GM18499 (cell line): ENCODE measurements around the gene MRPL10.
"Not testable (repeated sequence)": the region's sequence is repeated elsewhere in the genome, so short reads cannot be mapped to it uniquely, and the experiment has no call there.

Experiments
- ATAC-seq: cut with Tn5 transposase; IDR thresholded peaks from one replicate; pipeline ENCODE4 v1.9.1; 2021; ENCODE audit warnings: moderate number of reproducible peaks; ENCODE audit not compliant: insufficient read depth, unreplicated experiment

The MRPL10 gene

DNA sequence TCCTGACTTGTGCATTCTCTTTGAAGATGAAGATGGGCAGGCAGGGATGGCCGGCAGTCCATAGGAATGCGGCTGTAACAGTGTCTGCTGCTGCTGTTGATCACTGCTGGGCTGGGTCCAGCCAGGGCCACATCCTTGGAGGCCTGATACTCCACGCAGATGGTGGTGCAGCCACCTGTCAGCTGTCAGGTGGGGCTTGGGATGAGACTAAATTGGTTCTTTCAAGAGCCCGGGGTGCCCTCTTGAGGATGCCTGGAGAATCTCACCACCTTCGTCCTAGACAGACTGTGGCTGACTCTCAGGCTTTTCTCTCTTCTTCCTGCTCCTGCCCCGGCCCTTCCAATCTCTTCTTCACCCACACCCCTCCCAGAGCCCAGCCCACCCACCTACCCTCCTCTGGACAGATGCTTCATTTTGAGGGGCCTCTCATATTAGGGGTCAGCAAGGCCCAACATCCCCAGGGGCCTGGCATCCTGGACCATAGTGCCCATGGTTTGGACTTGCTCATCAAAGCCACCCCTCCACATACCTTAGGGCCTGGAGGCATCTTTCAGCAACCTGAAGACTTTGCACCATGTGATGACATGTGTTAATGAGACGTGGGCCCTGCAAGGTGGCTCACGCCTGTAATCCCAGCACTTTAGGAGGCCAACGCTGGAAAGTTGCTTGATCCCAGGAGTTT, 28.9 kb downstream of the MRPL10 start:
- no peak for ATAC-seq

DNA sequence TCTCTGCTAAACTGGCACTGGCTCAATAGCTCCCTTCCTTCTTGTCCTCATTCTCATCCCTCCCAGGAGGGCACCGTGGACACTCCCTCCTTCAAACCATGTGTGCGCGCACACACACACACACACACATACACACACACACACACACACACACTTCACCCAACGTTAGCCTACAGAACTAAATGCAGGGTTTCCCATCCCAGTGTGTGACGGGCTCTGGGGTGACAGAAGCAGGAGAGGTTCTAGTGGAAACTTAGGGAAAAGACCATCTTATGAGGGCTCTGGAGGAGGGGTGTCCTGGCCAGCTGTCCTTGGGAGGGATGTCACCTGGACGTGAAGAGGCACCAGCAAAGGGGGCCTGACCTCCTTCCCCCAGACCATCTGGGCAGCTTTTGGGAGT, 29.4 kb downstream of the MRPL10 start:
- ATAC-seq = no peak

DNA sequence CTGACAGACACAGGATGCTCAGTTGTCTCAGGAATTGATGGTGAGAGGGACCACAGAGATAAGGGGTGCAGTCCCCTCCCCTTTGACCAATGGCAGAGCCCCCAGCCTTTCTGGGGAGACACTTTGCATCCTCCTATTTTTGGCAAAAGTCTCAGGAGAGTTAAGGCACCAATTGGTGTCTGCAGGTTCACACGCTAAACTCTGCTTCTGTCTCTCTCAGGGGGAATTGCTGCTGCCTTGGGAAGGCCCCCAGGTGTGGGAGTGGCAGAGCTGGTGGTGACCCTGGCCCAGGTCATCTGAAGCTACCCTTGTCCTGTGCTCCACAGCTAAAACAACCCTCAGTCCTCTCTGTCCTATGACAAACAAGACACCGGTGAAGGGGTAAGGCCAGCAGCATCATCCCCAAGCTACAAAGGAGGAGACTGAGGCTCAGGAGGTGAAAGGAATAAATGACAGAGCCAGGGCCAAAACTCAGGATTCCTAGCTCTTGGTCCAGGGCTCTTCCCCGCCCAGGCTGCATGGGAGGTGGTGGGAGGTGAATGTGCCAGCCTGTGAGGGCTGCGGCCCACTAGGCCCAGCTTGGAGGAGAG, 30.1 kb downstream of the MRPL10 start:
- no peak for ATAC-seq

DNA sequence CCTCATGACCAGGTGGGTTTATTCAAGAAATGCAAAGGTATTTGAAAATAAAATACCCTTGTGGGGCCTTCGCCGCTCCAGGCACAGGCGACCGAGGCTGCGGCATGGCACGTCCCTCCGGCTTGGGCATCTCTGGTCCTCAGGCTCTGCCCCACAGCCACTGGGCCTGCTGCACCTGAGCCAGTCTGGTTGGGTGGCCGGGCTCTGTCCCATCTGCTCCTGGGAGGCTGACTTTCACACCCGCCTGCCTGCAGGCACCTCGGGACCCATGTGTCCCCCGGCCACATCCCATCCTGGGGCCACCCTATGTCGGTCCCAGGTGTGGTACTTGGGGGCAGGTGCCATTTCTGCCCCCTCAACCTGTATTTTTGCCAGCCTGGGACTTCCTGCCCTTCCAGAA, 30.7 kb downstream of the MRPL10 start:
- no peak for ATAC-seq

DNA sequence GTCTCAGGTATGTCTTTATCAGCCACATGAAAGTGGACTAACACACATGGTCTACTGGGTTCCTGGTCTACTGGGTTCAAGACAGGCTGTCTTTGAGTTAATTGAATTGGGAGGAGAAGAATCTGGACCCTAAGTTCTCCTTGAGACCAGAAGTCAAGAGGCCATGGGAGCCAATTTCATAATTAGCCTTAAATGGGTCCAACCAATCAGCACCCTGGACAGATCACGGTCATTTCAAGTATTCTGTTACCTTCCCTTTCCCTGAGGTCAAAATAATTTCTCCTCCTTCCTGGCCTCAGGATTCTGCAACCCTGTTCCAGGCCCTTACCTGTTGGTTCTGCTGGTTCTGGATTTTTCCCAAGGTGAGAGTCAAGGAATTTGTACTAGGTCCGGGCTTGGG, 33.5 kb downstream of the MRPL10 start:
- ATAC-seq = no peak

DNA sequence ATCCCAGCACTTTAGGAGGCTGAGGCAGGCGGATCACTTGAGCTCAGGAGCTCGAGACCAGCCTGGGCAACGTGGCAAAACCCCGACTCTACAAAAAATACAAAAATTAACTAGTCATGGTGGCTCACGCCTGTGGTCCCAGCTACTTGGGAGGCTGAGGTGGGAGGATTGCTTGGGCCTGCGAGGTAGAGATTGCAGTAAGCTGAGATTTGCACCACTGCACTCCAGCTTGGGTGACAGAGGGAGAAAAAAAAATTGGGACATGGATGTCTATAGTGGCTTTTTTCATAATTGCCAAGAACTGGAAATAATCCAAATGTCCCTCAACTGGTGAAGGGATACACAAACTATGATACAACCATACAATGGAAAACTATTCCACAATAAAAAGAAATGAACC, 38.4 kb downstream of the MRPL10 start:
- ATAC-seq = no peak

DNA sequence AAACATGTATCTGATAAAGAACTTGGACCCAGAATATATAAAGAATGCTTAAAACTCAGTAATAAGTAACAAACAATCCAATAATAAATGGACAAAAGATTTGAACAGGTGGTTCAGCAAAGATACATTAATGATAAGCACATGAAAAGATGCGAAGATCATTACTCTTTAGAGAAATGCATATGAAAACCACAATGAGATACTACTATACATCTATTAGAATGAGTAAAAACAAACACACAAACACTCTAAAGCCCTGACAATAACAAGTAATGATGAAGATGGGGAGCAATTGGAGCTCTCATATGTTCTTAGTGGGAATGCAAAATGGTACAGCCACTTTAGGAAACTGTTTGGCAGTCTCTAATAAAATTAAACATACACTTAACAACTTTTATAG, 38.9 kb downstream of the MRPL10 start:
- no peak for ATAC-seq

DNA sequence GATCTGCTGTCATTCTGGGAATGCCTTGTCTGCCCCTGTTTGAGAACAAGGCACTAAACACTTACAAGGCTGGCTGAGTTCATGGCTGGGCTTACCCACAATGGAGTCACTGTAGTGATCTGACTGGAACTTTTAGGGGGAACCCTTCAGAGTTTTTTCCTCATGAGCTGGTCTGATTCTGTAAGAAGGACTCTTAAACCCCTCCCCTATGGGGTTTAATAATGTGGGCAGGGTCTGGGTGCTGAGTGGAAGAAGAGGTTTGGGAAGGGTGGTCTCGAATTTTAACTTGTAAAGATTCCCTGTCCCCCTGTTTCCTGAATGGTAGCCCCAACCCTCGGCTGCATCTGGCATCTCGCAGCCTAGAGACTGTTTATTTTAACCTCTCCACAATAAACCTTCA, 40.3 kb downstream of the MRPL10 start:
- no peak for ATAC-seq

DNA sequence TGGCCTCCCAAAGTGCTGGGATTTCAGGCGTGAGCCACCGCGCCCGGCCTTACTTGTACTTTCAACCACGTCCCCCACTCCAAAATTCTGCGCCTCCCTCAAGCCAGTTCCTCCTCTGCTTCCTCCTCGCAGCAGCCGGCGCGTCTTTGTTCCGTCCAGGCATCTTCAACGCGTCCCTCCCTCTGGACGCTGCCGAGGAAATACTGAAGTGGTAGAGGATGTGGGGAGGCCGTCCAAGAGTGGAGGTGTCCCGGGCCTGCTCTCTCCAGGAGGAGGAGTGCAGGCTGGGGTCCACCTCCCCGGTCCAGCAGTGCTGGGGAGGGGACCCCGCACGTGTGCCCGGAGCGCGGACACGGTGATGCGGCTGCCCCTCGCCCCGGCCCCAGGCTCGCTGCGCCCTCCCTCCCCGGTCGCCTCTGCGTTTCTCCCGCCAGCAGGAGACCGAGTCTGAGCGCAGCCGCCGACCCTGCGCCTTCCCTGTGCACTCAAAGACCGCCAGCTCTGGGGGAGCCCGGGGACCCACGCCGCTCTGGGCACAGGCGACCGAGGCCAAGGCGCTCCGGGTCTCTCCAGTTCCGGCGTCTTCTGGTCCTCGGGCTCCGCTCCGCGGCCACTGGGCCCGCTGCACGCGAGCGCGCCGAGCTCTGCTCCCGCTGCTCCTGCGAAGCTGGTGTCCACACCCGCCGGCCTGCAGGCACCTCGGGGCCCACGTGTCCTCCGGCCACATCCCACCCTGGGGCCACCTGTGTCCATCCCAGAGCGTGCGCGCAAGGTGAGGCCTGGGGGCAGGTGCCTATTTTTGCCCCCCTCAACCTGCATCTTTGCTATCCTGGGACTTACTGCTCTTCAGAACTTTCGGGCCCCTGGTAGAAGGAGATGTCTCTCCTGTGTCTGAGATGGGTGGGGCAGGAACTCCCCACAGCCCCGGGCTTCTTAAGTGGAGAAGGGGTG, 41.5 kb downstream of the MRPL10 start:
- no peak for ATAC-seq

DNA sequence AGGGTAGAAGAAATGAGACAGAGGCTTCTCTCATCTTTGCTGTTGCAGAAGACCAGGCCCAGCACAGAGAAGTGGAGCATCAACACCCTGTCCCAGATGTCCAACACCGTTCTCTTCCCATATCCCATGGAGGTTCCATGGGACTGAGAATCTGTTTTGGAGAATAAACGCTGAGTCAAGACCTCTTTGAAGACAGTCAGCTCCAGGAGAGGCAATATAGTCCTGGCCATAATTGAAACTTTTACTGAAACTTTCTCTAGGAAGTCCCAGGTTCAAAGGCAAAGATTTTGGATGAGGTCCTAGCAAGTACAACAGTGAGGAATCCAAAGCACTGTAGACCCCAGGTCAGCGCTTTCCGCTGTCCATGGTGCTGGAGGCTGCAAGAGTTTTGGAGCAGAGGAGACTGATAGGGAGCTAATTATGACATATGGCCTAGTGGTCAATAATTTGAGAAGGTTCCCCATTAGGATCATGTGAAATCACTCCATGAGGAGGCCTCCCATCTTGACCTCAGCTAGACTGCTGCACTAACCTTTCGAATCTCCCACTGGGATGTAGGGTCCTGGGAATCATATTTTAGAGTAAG, 45.7 kb downstream of the MRPL10 start:
- no peak for ATAC-seq

DNA sequence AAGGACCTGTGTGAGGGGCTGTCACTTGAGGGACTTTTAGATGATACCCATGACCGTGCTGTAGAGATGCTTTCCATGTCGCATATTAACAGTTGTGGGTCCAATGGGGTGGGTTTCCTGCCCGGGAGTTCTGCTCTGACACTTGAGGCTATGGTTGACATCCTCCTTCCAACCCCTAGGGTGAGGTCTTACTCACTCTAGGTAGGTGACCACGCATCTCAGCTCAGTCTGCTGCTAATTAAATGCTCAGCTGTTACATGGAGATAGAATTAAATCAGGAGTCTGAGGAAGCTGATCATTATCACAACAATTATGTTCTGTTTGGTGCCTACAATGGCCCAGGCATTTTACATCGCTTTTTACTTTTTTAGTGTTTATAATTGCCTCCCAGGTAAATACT, 49.9 kb downstream of the MRPL10 start:
- no peak for ATAC-seq

DNA sequence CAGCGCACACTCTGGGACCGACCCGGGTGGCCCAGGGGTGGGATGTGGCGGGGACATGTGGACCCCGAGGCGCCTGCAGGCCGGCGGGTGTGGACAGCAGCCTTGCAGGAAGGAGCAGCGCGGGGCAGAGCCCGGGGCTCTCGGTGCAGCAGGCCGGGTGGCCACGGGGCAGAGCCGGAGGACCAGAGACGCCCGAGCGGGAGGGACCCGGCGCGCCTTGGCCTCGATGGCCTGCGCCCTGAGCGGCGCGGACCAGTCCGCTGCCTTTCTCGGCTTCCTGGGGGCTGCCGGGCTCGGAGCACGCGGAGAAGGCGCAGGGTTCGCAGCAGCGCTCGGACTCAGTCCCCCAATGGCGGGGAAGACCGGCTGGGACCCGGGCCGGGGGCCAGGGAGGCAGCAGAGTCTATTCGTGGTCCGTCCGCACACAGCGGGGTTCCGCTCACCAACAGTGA, 53.1 kb downstream of the MRPL10 start:
- ATAC-seq = no peak

DNA sequence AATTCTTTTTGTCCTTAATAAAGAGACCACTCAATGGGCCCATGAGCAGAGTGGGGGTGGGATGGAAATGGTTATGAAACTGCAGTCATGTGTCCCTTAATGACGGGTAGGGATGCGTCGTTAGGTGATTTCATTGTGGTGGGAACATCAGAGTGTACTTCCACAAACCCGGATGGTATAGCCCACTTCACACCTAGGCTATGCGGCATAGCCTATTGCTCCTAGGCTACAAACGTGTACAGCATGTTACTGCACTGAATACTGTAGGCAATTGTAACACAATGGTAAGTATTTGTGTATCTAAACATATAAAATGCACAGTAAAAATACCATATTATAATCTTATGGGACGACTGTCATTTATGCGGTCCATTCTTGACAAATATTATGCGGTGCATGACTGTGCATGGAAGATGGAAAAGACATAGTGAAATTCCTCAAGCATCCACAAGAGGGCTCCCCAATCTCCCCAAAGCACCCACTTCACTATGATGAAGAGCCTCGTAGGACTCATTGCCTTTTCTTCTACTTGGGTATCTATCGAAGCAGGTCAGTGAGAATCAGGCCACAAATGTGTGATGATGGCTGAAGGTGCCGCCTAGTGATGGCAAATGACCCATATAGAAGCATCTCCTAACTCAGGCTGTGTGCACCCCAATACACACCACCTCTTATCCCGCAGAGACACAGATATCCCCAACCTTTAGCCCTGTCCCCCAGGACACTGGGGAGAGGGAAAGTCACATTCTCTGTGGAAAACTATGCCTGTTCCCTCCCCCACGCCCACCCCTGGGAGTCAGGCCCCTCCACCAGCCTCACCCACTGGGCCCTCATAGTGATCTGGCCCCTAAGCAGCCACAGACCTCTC, 54.8 kb downstream of the MRPL10 start:
- no peak for ATAC-seq

DNA sequence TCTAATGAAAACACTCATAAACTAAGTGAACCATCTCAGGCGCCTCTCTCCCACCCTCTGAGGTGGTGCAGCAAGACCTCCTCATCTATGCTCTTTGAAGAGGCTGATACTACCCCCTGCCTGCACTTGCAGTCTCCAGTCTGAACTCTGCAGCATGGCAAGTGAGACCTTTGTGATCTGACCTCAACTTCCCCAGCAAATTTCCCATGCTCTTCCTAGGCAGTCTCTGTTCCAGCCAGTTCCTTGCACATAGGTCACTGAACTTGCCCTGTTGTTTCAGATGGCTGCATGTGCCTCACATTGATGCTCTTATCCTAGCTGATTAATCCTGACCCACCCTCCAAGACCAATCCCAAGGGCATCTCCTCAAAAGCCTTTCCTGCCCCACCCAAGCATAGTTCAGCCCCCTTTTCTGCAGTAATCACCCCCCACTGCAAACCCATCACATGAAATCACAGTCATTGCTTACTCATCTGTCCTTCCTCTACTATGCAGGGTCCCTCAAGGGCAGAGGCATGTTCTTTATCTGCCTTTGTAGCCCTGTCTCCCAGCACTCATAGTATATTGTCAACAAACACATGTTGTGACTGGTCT, 56.3 kb downstream of the MRPL10 start:
- no peak for ATAC-seq

DNA sequence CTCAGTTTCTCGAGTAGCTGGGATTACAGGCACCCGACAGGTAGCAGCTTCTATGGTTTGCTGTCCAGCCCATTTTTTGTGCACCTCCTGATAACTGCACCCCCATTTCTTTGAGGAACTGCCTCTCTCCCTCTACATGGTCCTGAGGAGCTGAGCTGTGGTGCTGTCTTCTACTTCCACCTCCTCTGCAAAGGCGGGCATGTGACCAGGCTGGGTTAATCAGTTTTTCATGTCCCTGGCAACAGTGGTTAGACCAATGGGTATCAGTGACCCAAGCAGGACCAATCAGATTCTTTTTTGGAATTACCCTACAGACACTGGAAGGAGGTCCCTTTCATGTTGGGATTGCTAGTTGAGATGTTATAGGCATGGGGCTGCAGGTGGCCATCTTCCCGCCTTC, 57.0 kb downstream of the MRPL10 start:
- no peak for ATAC-seq

DNA sequence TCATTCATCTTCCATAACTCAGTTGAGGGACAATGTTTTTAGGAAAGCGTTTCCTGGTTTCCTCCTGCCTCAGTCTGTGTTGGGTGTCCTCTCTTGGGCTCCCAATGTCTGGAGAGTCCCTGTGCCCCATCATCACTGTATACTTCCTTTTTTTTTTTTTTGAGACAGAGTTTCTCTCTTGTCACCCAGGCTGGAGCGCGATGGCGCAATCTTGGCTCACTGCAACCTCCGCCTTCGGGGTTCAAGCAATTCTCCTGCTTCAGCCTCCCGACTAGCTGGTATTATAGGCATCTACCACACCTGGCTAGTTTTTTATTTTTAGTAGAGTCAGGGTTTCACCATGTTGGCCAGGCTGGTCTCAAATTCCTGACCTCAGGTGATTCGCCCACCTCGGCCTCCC, 57.7 kb downstream of the MRPL10 start:
- ATAC-seq = not testable (repeated sequence)
